ENCODE data around the gene FMNL2. TPM values are rescaled to one million over a fixed set of nuclear protein-coding genes. Genes with fewer than 3 reads are reported as not detected.
A peak's percentile ranks its signal among the peaks of the same experiment; 100 is the strongest.

FMNL2 gene
- polyA plus RNA-seq, 1 donor from 2014 or later = 86.5 TPM

DNA sequence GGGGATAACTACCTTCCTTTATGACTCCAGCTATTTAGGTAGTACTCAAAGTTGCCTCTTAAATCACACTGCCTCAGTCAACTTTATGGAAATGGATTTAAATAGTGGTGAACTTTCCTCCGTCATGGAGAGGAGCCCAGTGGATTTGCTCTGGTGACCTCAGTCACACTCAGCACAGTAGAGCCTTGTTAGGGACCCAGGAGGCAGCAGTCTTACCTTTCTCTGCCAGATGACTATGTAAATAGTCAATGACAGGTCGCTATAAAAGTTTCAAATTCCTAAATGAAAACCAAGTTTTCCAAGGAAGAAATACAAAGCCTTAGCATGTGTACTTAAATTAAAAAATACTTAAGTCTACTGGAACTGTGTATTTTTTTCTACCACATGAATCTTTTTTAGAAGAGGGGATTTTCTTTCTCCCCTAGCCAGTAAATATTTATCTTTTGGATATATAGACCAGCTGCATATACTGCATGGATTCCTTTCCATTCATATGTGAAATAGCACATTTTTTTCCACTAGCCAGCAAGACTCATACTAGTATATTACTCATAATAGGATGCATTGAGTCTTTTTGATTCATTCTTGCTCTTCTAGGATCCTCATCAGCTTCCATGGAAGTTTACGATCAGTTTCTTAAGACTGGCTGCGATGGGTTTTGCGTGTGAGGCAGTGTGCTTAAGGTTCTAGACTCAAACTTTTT, 147.1 kb downstream of the FMNL2 start:
- no peaks in the 10 kb centered on the region for H3K9me2 ChIP-seq (ENCODE audit: insufficient read depth, low read length)
- H3F3A ChIP-seq (ENCODE audit: insufficient read depth, low read length, poor library complexity, severe bottlenecking) = no peaks in the 10 kb centered on the region
- no peaks in the 10 kb centered on the region for H3K9me3 ChIP-seq (ENCODE audit: low read length)
- no peak overlapping the region for H3K27ac ChIP-seq (ENCODE audit: low read length)
- H3K4me3 ChIP-seq (ENCODE audit: low read length) = no peak overlapping the region
- H3K4me2 ChIP-seq (ENCODE audit: low read length) = no peak overlapping the region
- H3K36me3 ChIP-seq (ENCODE audit: insufficient read depth, low read length) = no peaks in the 10 kb centered on the region
- TF ChIP-seq POLR2AphosphoS5 (IDR thresholded peaks at IDR 0.05) = no peak
- TF ChIP-seq TAF1 (IDR thresholded peaks at IDR 0.05; ENCODE audit: low read depth) = no peak
- TF ChIP-seq EZH2 (IDR thresholded peaks at IDR 0.05; ENCODE audit: borderline replicate concordance, insufficient read depth, low read length, poor library complexity, severe bottlenecking) = no peak
- TF ChIP-seq, protein P1, sequence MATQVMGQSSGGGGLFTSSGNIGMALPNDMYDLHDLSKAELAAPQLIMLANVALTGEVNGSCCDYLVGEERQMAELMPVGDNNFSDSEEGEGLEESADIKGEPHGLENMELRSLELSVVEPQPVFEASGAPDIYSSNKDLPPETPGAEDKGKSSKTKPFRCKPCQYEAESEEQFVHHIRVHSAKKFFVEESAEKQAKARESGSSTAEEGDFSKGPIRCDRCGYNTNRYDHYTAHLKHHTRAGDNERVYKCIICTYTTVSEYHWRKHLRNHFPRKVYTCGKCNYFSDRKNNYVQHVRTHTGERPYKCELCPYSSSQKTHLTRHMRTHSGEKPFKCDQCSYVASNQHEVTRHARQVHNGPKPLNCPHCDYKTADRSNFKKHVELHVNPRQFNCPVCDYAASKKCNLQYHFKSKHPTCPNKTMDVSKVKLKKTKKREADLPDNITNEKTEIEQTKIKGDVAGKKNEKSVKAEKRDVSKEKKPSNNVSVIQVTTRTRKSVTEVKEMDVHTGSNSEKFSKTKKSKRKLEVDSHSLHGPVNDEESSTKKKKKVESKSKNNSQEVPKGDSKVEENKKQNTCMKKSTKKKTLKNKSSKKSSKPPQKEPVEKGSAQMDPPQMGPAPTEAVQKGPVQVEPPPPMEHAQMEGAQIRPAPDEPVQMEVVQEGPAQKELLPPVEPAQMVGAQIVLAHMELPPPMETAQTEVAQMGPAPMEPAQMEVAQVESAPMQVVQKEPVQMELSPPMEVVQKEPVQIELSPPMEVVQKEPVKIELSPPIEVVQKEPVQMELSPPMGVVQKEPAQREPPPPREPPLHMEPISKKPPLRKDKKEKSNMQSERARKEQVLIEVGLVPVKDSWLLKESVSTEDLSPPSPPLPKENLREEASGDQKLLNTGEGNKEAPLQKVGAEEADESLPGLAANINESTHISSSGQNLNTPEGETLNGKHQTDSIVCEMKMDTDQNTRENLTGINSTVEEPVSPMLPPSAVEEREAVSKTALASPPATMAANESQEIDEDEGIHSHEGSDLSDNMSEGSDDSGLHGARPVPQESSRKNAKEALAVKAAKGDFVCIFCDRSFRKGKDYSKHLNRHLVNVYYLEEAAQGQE (IDR thresholded peaks at IDR 0.05; ENCODE audit: borderline replicate concordance) = no peak
- TF ChIP-seq SMC3 (conservative IDR thresholded peaks at IDR 0.05; ENCODE audit: poor library complexity) = no peak
- TF ChIP-seq RAD21 (conservative IDR thresholded peaks at IDR 0.05) = no peak
- no peak for TF ChIP-seq EP300 (conservative IDR thresholded peaks at IDR 0.05; ENCODE audit: poor library complexity, severe bottlenecking)
- TF ChIP-seq MXI1 (conservative IDR thresholded peaks at IDR 0.05; ENCODE audit: poor library complexity, severe bottlenecking) = no peak
- TF ChIP-seq, protein P2, sequence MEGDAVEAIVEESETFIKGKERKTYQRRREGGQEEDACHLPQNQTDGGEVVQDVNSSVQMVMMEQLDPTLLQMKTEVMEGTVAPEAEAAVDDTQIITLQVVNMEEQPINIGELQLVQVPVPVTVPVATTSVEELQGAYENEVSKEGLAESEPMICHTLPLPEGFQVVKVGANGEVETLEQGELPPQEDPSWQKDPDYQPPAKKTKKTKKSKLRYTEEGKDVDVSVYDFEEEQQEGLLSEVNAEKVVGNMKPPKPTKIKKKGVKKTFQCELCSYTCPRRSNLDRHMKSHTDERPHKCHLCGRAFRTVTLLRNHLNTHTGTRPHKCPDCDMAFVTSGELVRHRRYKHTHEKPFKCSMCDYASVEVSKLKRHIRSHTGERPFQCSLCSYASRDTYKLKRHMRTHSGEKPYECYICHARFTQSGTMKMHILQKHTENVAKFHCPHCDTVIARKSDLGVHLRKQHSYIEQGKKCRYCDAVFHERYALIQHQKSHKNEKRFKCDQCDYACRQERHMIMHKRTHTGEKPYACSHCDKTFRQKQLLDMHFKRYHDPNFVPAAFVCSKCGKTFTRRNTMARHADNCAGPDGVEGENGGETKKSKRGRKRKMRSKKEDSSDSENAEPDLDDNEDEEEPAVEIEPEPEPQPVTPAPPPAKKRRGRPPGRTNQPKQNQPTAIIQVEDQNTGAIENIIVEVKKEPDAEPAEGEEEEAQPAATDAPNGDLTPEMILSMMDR (IDR thresholded peaks at IDR 0.05; ENCODE audit: poor library complexity, severe bottlenecking) = no peak
- H3K27me3 ChIP-seq (ENCODE audit: insufficient read depth, low read depth, low read length) = no peaks in the 10 kb centered on the region
- no peaks in the 10 kb centered on the region for H4K20me1 ChIP-seq (ENCODE audit: insufficient read depth)
- H3K9ac ChIP-seq (ENCODE audit: low read length) = no peak overlapping the region
- no peak overlapping the region for H2AFZ ChIP-seq (ENCODE audit: low read depth, low read length)
- peaks cover 15% of the 10 kb centered on the region for H3K79me2 ChIP-seq (replicated peaks; ENCODE audit: insufficient read depth, low read length)

DNA sequence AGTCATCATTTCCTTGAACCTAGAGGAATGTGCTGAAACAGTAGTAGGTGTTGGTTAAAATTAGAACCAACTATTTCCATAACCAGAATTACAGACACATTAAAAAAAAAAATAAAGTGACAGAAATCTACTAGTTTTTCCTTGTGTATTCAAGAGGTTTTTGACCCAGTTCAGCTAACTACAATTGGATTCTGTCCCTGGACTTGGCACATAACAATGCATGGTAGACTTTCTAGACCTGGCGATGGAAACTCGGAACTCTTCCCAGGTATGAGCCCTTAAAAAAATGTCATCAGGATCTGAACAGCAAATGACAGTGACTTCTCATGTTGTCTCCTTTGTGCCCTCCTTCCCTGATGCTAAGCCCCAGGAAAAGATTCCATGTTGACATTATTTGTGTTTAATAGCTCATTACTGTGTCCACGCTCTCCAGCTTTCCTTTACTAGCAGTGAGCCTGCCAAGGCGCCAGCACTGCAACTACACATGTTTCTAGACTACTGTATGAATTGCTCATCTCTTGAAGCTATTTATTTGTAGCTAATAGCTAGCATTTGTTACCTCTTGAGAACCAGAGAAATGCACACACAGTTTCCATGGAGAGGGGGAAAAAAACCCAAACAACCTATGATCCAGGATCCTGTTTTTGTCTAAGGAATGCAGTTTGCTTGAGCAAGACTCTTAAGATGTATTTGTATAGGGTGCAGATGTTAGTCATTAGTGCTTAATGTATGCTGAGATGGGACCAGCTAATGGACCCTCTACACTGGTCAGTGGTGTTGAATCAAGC, 148.5 kb downstream of the FMNL2 start:
- TF ChIP-seq, protein P1 (IDR thresholded peaks at IDR 0.05; ENCODE audit: borderline replicate concordance) = no peak
- TF ChIP-seq EP300 (conservative IDR thresholded peaks at IDR 0.05; ENCODE audit: poor library complexity, severe bottlenecking) (no peak), TAF1 (IDR thresholded peaks at IDR 0.05; ENCODE audit: low read depth) (no peak), MXI1 (conservative IDR thresholded peaks at IDR 0.05; ENCODE audit: poor library complexity, severe bottlenecking) (no peak), EZH2 (IDR thresholded peaks at IDR 0.05; ENCODE audit: borderline replicate concordance, insufficient read depth, low read length, poor library complexity, severe bottlenecking) (no peak), RAD21 (conservative IDR thresholded peaks at IDR 0.05) (no peak), SMC3 (conservative IDR thresholded peaks at IDR 0.05; ENCODE audit: poor library complexity) (no peak), POLR2AphosphoS5 (IDR thresholded peaks at IDR 0.05) (peak; percentile 37)
- TF ChIP-seq, protein P2 (IDR thresholded peaks at IDR 0.05; ENCODE audit: poor library complexity, severe bottlenecking) = no peak
- H3K79me2 ChIP-seq (replicated peaks; ENCODE audit: insufficient read depth, low read length) = peaks cover 27% of the 10 kb centered on the region
- no peaks in the 10 kb centered on the region for H3K36me3 ChIP-seq (ENCODE audit: insufficient read depth, low read length)
- H3F3A ChIP-seq (ENCODE audit: insufficient read depth, low read length, poor library complexity, severe bottlenecking) = no peaks in the 10 kb centered on the region
- H3K4me3 ChIP-seq (ENCODE audit: low read length) = no peak overlapping the region
- H3K4me2 ChIP-seq (ENCODE audit: low read length) = no peak overlapping the region
- no peaks in the 10 kb centered on the region for H4K20me1 ChIP-seq (ENCODE audit: insufficient read depth)
- H2AFZ ChIP-seq (ENCODE audit: low read depth, low read length) = no peak overlapping the region
- H3K27me3 ChIP-seq (ENCODE audit: insufficient read depth, low read depth, low read length) = no peaks in the 10 kb centered on the region
- no peaks in the 10 kb centered on the region for H3K9me3 ChIP-seq (ENCODE audit: low read length)
- no peaks in the 10 kb centered on the region for H3K9me2 ChIP-seq (ENCODE audit: insufficient read depth, low read length)
- H3K27ac ChIP-seq (ENCODE audit: low read length) = no peak overlapping the region
- no peak overlapping the region for H3K9ac ChIP-seq (ENCODE audit: low read length)
